ENCODE results near the gene ASMT.

DNA sequence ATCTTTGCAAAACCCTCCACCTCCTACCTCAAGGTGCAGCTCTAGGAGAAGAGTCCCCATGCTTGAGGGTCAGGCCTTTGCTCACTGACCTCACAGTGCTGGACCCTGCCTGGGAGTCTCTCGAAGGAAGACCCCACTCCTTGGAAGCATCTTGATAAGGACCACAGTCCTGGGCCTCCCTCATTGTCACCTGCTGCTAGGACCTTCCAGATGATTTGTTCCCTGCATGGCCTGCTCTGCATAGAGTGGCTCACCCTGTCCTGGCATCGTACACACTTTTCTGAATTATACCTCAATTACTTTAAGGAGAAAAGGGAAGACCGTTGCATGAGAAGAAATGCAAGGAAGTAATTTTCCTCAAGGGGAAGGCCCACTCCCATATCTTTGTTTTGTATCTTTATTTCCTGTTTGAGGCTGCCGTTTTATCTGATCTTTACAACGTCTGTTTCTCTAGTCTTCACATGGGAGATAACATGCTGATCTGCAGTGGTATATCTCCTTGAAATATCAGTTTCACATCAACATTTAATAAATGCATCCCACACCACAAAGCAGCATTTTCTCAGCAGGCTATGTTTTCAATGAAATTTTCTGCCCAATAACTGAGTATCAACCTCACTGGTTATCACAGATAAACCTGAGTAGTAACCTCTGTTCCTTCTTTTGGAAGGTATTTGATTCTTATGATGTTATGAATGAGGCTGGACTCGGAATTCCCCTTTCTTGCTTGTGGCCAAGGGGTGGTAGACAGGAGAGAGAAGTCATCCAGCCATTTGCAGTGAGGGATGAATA, 38.5 kb upstream of the ASMT start:
- TF ChIP-seq POLR2AphosphoS5 (IDR thresholded peaks at IDR 0.05), result no peak
- TF ChIP-seq, protein P1, sequence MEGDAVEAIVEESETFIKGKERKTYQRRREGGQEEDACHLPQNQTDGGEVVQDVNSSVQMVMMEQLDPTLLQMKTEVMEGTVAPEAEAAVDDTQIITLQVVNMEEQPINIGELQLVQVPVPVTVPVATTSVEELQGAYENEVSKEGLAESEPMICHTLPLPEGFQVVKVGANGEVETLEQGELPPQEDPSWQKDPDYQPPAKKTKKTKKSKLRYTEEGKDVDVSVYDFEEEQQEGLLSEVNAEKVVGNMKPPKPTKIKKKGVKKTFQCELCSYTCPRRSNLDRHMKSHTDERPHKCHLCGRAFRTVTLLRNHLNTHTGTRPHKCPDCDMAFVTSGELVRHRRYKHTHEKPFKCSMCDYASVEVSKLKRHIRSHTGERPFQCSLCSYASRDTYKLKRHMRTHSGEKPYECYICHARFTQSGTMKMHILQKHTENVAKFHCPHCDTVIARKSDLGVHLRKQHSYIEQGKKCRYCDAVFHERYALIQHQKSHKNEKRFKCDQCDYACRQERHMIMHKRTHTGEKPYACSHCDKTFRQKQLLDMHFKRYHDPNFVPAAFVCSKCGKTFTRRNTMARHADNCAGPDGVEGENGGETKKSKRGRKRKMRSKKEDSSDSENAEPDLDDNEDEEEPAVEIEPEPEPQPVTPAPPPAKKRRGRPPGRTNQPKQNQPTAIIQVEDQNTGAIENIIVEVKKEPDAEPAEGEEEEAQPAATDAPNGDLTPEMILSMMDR (IDR thresholded peaks at IDR 0.05), result no peak
- TF ChIP-seq POLR2A (IDR thresholded peaks at IDR 0.05), result no peak
